ENCODE results near the gene ZDHHC24. TPM values are rescaled to one million over a fixed set of nuclear protein-coding genes. Genes with fewer than 3 reads are reported as not detected.

The ZDHHC24 gene
- total RNA-seq, 2 experiments from 2014 or later: 11.9 to 35.1 TPM

DNA sequence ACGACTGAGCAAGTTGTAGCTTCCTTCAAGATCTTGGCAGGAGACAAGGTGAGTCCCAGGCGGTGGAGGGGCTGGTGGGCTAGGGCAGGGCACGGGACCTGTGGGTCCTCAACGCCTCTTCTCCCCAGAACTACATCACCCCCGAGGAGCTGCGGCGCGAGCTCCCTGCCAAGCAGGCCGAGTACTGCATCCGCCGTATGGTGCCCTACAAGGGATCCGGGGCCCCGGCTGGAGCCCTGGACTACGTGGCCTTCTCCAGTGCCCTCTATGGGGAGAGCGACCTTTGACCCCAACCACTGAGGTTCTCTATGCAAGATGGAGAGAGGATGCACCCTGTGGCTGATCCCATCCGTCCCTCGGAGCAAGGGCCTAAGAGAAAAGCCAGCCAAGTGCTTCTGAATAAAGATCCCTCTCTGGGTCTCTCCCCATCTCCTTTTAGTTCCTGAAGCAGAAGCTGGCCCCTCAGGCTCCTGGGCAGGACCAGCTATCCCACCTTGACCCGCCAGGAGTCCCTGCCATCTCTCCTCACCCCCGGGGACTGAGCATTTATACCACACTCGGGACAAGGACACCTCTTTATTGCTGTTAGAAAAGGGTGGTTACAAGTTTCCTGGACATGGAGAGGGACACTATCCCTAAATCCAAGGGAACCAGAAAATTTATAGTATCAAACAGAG is 17.2 kb upstream of the ZDHHC24 start:
- no peaks in the 10 kb centered on the region for H3K79me2 ChIP-seq (ENCODE audit: insufficient read depth, low read depth, low read length)
- DNase-seq (ENCODE audit: low spot score): no peak
- H3K9me2 ChIP-seq (ENCODE audit: insufficient read depth, low read length): no peaks in the 10 kb centered on the region
- intact Hi-C loops (cut with micrococcal nuclease; ENCODE audit: unreplicated experiment): no loop called here
- no peak overlapping the region for H2AFZ ChIP-seq (ENCODE audit: low read length)
- CTCF ChIA-PET (ENCODE audit: unreplicated experiment): no interaction called here
- no peaks in the 10 kb centered on the region for H3K9me3 ChIP-seq (ENCODE audit: low read length)
- POLR2A ChIA-PET: no interaction called here
- no peak overlapping the region for H3K4me3 ChIP-seq (ENCODE audit: low read depth, low read length, poor library complexity, severe bottlenecking)
- H4K20me1 ChIP-seq (ENCODE audit: insufficient read depth, low read length): no peaks in the 10 kb centered on the region
- no peaks in the 10 kb centered on the region for H3K36me3 ChIP-seq (ENCODE audit: insufficient read depth, low read length)
- no peak overlapping the region for H3K4me2 ChIP-seq (ENCODE audit: low read length)
- H3K27ac ChIP-seq (ENCODE audit: low read depth, low read length, poor library complexity, severe bottlenecking): no peak overlapping the region
- no TSS peak for BruUV-seq (replicated peaks)
- no peak for TF ChIP-seq EZH2phosphoT487 (IDR thresholded peaks at IDR 0.05; ENCODE audit: borderline replicate concordance, low read depth, low read length)
- H3K4me1 ChIP-seq (ENCODE audit: insufficient read depth, low read length, poor library complexity, severe bottlenecking): no peaks in the 10 kb centered on the region

DNA sequence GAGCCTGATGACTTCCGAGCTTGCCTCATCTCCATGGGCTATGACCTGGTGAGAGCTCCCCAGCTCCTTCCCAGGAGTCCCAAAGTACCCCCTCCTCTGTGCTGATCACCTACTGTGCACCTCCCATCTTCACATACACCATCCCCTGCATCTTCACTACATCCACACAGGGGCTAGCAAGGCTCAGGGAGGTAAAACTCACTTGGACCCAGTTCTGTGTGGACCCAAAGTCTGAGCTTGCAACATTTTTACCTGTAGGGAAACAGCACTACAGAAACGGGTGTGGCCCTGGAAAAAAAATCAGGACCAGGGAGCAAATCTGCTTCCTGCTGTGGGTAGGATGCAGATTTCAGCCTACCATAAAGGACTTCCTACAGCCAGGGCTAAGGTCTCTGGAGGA is 16.4 kb upstream of the ZDHHC24 start:
- no peak for TF ChIP-seq EZH2phosphoT487 (IDR thresholded peaks at IDR 0.05; ENCODE audit: borderline replicate concordance, low read depth, low read length)
- TF ChIP-seq CTCF (conservative IDR thresholded peaks at IDR 0.05; ENCODE audit: low read length): no peak
- Histone ChIP-seq H3K36me3 (ENCODE audit: insufficient read depth, low read length) (no peaks in the 10 kb centered on the region), H4K20me1 (ENCODE audit: insufficient read depth, low read length) (no peaks in the 10 kb centered on the region), H3K27ac (ENCODE audit: low read depth, low read length, poor library complexity, severe bottlenecking) (no peak overlapping the region), H3K79me2 (ENCODE audit: insufficient read depth, low read depth, low read length) (no peaks in the 10 kb centered on the region), H3K4me1 (ENCODE audit: insufficient read depth, low read length, poor library complexity, severe bottlenecking) (no peaks in the 10 kb centered on the region), H2AFZ (ENCODE audit: low read length) (no peak overlapping the region), H3K4me3 (ENCODE audit: low read depth, low read length, poor library complexity, severe bottlenecking) (no peak overlapping the region), H3K9me3 (ENCODE audit: low read length) (no peaks in the 10 kb centered on the region), H3K9me2 (ENCODE audit: insufficient read depth, low read length) (no peaks in the 10 kb centered on the region), H3K4me2 (ENCODE audit: low read length) (no peak overlapping the region)
- no peak for DNase-seq (ENCODE audit: low spot score)
- CTCF ChIA-PET (ENCODE audit: unreplicated experiment): no interaction called here
- POLR2A ChIA-PET: interaction anchor here (1.3 kb wide), 1 partner anchor 57 kb away, joined by 3 read pairs; no protein-coding TSS in a partner anchor
- intact Hi-C loops (cut with micrococcal nuclease; ENCODE audit: unreplicated experiment): no loop called here
- BruUV-seq (replicated peaks): no TSS peak

- ChIA-PET POLR2A (interaction anchor here (1.3 kb wide), 1 partner anchor 57 kb away, joined by 3 read pairs; no protein-coding TSS in a partner anchor), CTCF (ENCODE audit: unreplicated experiment) (interaction anchor here (0.5 kb wide), 1 partner anchor 10 kb away, joined by 4 read pairs; no protein-coding TSS in a partner anchor)
- Histone ChIP-seq H3K27ac (ENCODE audit: low read depth, low read length, poor library complexity, severe bottlenecking) (no peak overlapping the region), H3K36me3 (ENCODE audit: insufficient read depth, low read length) (no peaks in the 10 kb centered on the region), H3K9me2 (ENCODE audit: insufficient read depth, low read length) (no peaks in the 10 kb centered on the region), H3K79me2 (ENCODE audit: insufficient read depth, low read depth, low read length) (no peaks in the 10 kb centered on the region), H3K9me3 (ENCODE audit: low read length) (no peaks in the 10 kb centered on the region), H2AFZ (ENCODE audit: low read length) (no peak overlapping the region), H4K20me1 (ENCODE audit: insufficient read depth, low read length) (no peaks in the 10 kb centered on the region), H3K4me3 (ENCODE audit: low read depth, low read length, poor library complexity, severe bottlenecking) (no peak overlapping the region), H3K4me1 (ENCODE audit: insufficient read depth, low read length, poor library complexity, severe bottlenecking) (no peaks in the 10 kb centered on the region), H3K4me2 (ENCODE audit: low read length) (no peak overlapping the region)
- DNase-seq (ENCODE audit: low spot score): no peak
- TF ChIP-seq CTCF (conservative IDR thresholded peaks at IDR 0.05; ENCODE audit: low read length) (no peak), EZH2phosphoT487 (IDR thresholded peaks at IDR 0.05; ENCODE audit: borderline replicate concordance, low read depth, low read length) (no peak)
- no TSS peak for BruUV-seq (replicated peaks)
- intact Hi-C loops (cut with micrococcal nuclease; ENCODE audit: unreplicated experiment): no loop called here
Measured at GRCh38 chr11:66561975-66562248, 16.1 kb upstream of the ZDHHC24 start.

Data from OCI-LY7 (cell line).